DOHH2 (cell line): ENCODE data around the gene NPTX2.

Experiments used
- EZH2phosphoT487 ChIP-seq: fragments of 200-600 bp; sonication (generic); IDR thresholded peaks from 2 replicates; pipeline ENCODE4 v1.6.1; 2017; ENCODE audit warnings: borderline replicate concordance, mild to moderate bottlenecking, antibody characterized with exemption, low read length, moderate library complexity, mixed read lengths
- TF ChIP-seq, protein P1 (sequence below): fragments of 200-600 bp; sonication (generic); IDR thresholded peaks from one replicate; pipeline ENCODE4 v1.5.1; 2014; ENCODE audit warnings: antibody characterized with exemption, mild to moderate bottlenecking, low read depth, low read length; ENCODE audit not compliant: poor library complexity, severe bottlenecking

DNA sequence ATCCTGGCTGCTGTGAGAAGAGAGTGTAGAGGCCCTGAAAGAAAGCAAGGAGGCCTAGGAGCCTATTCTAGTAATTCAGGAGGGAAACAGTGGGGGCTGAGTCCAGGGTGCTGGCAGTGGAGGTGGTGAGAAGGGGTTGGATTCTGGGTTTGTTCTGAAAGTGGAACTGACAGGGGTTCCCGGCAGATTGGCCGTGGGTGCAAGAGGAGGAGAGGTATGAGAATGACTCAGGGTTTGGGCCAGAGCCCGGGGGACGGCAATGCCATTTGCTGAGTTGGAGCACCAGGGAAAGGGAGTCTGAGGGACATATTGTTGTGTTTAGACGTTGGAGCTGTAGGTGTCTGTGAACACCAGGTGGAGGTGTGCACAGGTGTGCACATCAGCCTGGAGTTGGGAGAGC lies 38.5 kb downstream of the NPTX2 start:
- TF ChIP-seq, protein P1, sequence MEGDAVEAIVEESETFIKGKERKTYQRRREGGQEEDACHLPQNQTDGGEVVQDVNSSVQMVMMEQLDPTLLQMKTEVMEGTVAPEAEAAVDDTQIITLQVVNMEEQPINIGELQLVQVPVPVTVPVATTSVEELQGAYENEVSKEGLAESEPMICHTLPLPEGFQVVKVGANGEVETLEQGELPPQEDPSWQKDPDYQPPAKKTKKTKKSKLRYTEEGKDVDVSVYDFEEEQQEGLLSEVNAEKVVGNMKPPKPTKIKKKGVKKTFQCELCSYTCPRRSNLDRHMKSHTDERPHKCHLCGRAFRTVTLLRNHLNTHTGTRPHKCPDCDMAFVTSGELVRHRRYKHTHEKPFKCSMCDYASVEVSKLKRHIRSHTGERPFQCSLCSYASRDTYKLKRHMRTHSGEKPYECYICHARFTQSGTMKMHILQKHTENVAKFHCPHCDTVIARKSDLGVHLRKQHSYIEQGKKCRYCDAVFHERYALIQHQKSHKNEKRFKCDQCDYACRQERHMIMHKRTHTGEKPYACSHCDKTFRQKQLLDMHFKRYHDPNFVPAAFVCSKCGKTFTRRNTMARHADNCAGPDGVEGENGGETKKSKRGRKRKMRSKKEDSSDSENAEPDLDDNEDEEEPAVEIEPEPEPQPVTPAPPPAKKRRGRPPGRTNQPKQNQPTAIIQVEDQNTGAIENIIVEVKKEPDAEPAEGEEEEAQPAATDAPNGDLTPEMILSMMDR = no peak
- no peak for TF ChIP-seq EZH2phosphoT487
